Testis (tissue), 2 donors: ENCODE data around the gene GNAI1.

Source experiments
- CTCF ChIP-seq, 3 experiments: fragments of 450-650 bp in 2 of 3; fragments of 200-600 bp in 1 of 3; sonication (generic) in 1 of 3; IDR thresholded peaks; one replicate each; pipeline ENCODE4 v1.5.1; 2016 to 2019; ENCODE audit warnings: antibody characterized with exemption in 3 of 3, mild to moderate bottlenecking in 2 of 3, moderate library complexity in 1 of 3
- POLR2A ChIP-seq: fragments of 450-650 bp; IDR thresholded peaks from one replicate; pipeline ENCODE4 v1.6.1; 2017; ENCODE audit warnings: antibody characterized with exemption, mild to moderate bottlenecking, moderate library complexity

GRCh38 chr7:80264769-80265495 is 130.3 kb downstream of the GNAI1 start:
- no peak for TF ChIP-seq CTCF (IDR thresholded peaks at IDR 0.05)
- TF ChIP-seq POLR2A, result no peak
